PC-3 (cell line): ENCODE measurements around the gene LEPR. TPM values are rescaled to one million over a fixed set of nuclear protein-coding genes. Genes with fewer than 3 reads are reported as not detected.

Experiments used
- ATAC-seq: fragments of 200-7000 bp; cut with Tn5 transposase; 2 replicates; pipeline ENCODE4 v1.9.1; 2020; ENCODE audit warnings: mild to moderate bottlenecking, moderate library complexity
- BruUV-seq: library from RNA; stranded (reverse); fragments of 400-500 nt; replicated peaks from 2 replicates; lab custom pipeline; 2021; lab: Mats Ljungman, UMichigan
- CTCF ChIA-PET: fragments of 300-600 bp; sonication (Branson Sonifier 250); formaldehyde crosslinking; loops from one replicate; lab custom pipeline; 2022; ENCODE audit warnings: antibody characterized with exemption; lab: Charles Lee
- POLR2A ChIA-PET: fragments of 300-600 bp; sonication (Branson Sonifier 250); formaldehyde crosslinking; loops from one replicate; lab custom pipeline; 2022; ENCODE audit warnings: antibody characterized with exemption; ENCODE audit not compliant: unreplicated experiment; lab: Charles Lee
- DNase-seq: peaks from one replicate; pipeline ENCODE4 v3.0.0-alpha.2; 2015
- H2AFZ ChIP-seq: fragments of 300-600 bp; sonication (generic); 2 replicates; pipeline ENCODE4 v1.6.0; 2016; ENCODE audit warnings: antibody characterized with exemption, low read length
- H3F3A ChIP-seq: fragments of 300-600 bp; sonication (generic); one replicate; pipeline ENCODE4 v1.6.0; 2017; ENCODE audit warnings: antibody characterized with exemption, low read length, control low read depth, mild to moderate bottlenecking; ENCODE audit not compliant: unreplicated experiment
- H3K27ac ChIP-seq: fragments of 300-600 bp; sonication (generic); 2 replicates; pipeline ENCODE4 v1.5.1; 2016; ENCODE audit warnings: mild to moderate bottlenecking, low read length
- H3K27me3 ChIP-seq: fragments of 300-600 bp; sonication (generic); 2 replicates; pipeline ENCODE4 v1.6.1; 2016; ENCODE audit warnings: low read length, mixed read lengths
- H3K36me3 ChIP-seq: fragments of 300-600 bp; sonication (generic); 2 replicates; pipeline ENCODE4 v1.6.1; 2016; ENCODE audit warnings: low read depth, mixed run types, low read length, mixed read lengths
- H3K4me1 ChIP-seq: fragments of 300-600 bp; sonication (generic); 2 replicates; pipeline ENCODE4 v1.5.1; 2016; ENCODE audit warnings: low read length; ENCODE audit not compliant: insufficient read depth
- H3K4me2 ChIP-seq: fragments of 300-600 bp; sonication (generic); 2 replicates; pipeline ENCODE4 v1.6.0; 2016; ENCODE audit warnings: low read length
- H3K4me3 ChIP-seq: fragments of 300-600 bp; sonication (generic); 2 replicates; pipeline ENCODE4 v1.5.1; 2016; ENCODE audit warnings: mild to moderate bottlenecking, low read length, mixed read lengths
- H3K79me2 ChIP-seq: fragments of 300-600 bp; sonication (generic); 2 replicates; pipeline ENCODE4 v1.6.1; 2017; ENCODE audit warnings: low read length, mixed read lengths
- H3K9ac ChIP-seq: fragments of 300-600 bp; sonication (generic); 2 replicates; pipeline ENCODE4 v1.6.0; 2016; ENCODE audit warnings: mild to moderate bottlenecking, low read length
- H3K9me2 ChIP-seq: fragments of 300-600 bp; sonication (generic); replicated peaks from 2 replicates; pipeline ENCODE4 v1.6.1; 2016; ENCODE audit warnings: mixed run types, low read length, mixed read lengths
- H3K9me3 ChIP-seq: fragments of 300-600 bp; sonication (generic); 2 replicates; pipeline ENCODE4 v1.6.1; 2016; ENCODE audit warnings: low read length, mixed read lengths
- H4K20me1 ChIP-seq: fragments of 300-600 bp; sonication (generic); 2 replicates; pipeline ENCODE4 v1.6.1; 2016; ENCODE audit warnings: low read length, mixed read lengths
- EZH2 ChIP-seq: fragments of 300-600 bp; sonication (generic); IDR thresholded peaks from one replicate; pipeline ENCODE4 v1.6.1; 2017; ENCODE audit warnings: antibody characterized with exemption, mild to moderate bottlenecking, low read length; ENCODE audit not compliant: unreplicated experiment
- EZH2phosphoT487 ChIP-seq: fragments of 300-600 bp; sonication (generic); IDR thresholded peaks from 2 replicates; pipeline ENCODE4 v1.6.1; 2018; ENCODE audit warnings: mild to moderate bottlenecking, antibody characterized with exemption, low read length, borderline replicate concordance
- intact Hi-C: fragments of 100-400 bp; cut with micrococcal nuclease; formaldehyde crosslinking; loops from 2 replicates; pipeline ENCODE4 v1.9.0; 2023
- total RNA-seq: library from RNA; depleted of rRNA; stranded (reverse); fragments of >200 nt; gene quantifications from 2 replicates; pipeline ENCODE4 v1.2.3, GENCODE V29; 2014
- TF ChIP-seq, protein P1 (sequence below): fragments of 300-600 bp; sonication (generic); conservative IDR thresholded peaks from 2 replicates; pipeline ENCODE4 v1.5.1; 2017; ENCODE audit warnings: antibody characterized with exemption, low read depth, mild to moderate bottlenecking, low read length

Gene LEPR
- total RNA-seq, 1 experiment from 2014 or later: not detected

DNA sequence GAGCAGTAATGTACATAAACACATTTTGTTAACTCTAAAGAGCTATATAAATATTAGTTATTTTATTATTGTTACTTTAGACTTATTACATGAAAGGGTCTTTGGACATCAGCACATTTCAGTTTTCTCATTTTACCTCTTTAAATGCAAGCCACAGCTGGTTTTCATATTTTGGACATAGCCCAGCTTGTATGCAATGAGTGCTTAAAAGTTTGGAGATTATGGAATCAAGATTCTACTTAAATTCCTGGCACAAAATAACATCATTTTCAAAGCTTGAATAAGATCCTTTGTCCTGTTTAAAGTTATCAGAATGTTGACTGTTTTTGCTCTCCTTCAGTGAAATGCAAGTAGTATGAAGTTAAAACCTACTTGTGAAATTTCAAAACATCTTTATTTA lies 15.5 kb upstream of the LEPR start:
- no peaks in the 10 kb centered on the region for H3K4me1 ChIP-seq
- CTCF ChIA-PET: no interaction called here
- no TSS peak for BruUV-seq

DNA sequence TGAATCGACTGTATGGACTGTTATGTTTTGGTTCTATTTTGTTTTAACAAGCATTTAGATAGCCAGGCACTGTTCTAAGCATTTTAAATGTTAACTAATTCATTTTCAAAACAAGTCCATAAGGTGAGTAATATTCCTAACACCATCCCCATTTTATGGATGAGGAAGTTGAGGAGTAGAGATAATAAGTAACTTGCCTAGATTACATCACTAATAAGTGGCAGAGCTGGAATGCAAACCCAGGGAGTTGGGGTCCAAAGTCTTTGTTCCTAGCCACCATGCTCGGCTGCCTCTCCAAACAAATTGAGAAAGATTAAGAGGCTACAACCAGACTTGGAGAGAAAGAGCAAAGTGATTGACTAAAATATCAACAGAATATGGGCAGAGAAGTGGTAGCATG lies 12.6 kb upstream of the LEPR start:
- Histone ChIP-seq H3K9me2 (no peaks in the 10 kb centered on the region), H4K20me1 (no peaks in the 10 kb centered on the region), H2AFZ (no peak overlapping the region), H3K9ac (no peak overlapping the region), H3K27ac (no peak overlapping the region), H3F3A (no peaks in the 10 kb centered on the region), H3K36me3 (no peaks in the 10 kb centered on the region), H3K9me3 (no peaks in the 10 kb centered on the region), H3K27me3 (no peaks in the 10 kb centered on the region), H3K79me2 (no peaks in the 10 kb centered on the region), H3K4me3 (no peak overlapping the region), H3K4me1 (0 out of 2 replicates have a peak, but pooled peaks cover 7% of the 10 kb centered on the region), H3K4me2 (no peak overlapping the region)
- DNase-seq (no peak), ATAC-seq (no peak)
- intact Hi-C loops: no loop called here
- BruUV-seq: no TSS peak
- no peak for TF ChIP-seq EZH2phosphoT487
- TF ChIP-seq, protein P1, sequence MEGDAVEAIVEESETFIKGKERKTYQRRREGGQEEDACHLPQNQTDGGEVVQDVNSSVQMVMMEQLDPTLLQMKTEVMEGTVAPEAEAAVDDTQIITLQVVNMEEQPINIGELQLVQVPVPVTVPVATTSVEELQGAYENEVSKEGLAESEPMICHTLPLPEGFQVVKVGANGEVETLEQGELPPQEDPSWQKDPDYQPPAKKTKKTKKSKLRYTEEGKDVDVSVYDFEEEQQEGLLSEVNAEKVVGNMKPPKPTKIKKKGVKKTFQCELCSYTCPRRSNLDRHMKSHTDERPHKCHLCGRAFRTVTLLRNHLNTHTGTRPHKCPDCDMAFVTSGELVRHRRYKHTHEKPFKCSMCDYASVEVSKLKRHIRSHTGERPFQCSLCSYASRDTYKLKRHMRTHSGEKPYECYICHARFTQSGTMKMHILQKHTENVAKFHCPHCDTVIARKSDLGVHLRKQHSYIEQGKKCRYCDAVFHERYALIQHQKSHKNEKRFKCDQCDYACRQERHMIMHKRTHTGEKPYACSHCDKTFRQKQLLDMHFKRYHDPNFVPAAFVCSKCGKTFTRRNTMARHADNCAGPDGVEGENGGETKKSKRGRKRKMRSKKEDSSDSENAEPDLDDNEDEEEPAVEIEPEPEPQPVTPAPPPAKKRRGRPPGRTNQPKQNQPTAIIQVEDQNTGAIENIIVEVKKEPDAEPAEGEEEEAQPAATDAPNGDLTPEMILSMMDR: no peak
- TF ChIP-seq EZH2: no peak
- ChIA-PET CTCF (no interaction called here), POLR2A (no interaction called here)

More for the DNA sequence above, 15.5 kb upstream of the LEPR start:
- no peaks in the 10 kb centered on the region for H3K9me3 ChIP-seq
- H4K20me1 ChIP-seq: no peaks in the 10 kb centered on the region
- no peaks in the 10 kb centered on the region for H3K79me2 ChIP-seq
- H3K9me2 ChIP-seq: no peaks in the 10 kb centered on the region
- no peak overlapping the region for H3K4me2 ChIP-seq
- no peak for DNase-seq
- H3K9ac ChIP-seq: no peak overlapping the region
- POLR2A ChIA-PET: no interaction called here
- no peak for ATAC-seq
- H2AFZ ChIP-seq: no peak overlapping the region
- intact Hi-C loops: no loop called here
- no peaks in the 10 kb centered on the region for H3K27me3 ChIP-seq
- no peak overlapping the region for H3K4me3 ChIP-seq
- no peaks in the 10 kb centered on the region for H3F3A ChIP-seq
- no peak overlapping the region for H3K27ac ChIP-seq
- TF ChIP-seq, protein P1: no peak
- no peaks in the 10 kb centered on the region for H3K36me3 ChIP-seq

DNA sequence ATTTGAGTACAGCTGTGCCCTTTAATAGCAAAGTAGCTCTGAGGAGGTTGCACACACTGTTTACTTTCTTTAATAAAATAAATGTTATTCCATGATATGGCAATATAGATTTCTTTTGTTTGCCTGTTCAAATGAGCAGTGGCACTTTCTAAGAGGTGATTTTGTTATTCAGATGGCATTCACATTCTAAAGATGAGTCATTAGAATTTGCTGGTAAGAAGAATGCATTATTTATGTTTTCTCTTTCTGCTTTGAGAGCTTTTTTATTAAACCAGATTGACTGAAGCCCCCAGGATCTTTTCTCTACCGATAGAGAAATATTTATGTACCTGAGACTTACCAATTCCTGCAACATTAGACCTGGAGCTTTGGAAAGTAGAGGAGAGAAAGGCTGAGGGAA lies 11.2 kb upstream of the LEPR start:
- ATAC-seq (no peak), DNase-seq (no peak)
- Histone ChIP-seq H3K36me3 (no peaks in the 10 kb centered on the region), H3K9me3 (no peaks in the 10 kb centered on the region), H3K4me2 (no peak overlapping the region), H4K20me1 (no peaks in the 10 kb centered on the region), H3K4me1 (0 out of 2 replicates have a peak, but pooled peaks cover 7% of the 10 kb centered on the region), H3K4me3 (no peak overlapping the region), H2AFZ (no peak overlapping the region), H3F3A (no peaks in the 10 kb centered on the region), H3K79me2 (no peaks in the 10 kb centered on the region), H3K27ac (no peak overlapping the region), H3K27me3 (no peaks in the 10 kb centered on the region), H3K9ac (no peak overlapping the region), H3K9me2 (no peaks in the 10 kb centered on the region)
- TF ChIP-seq EZH2 (no peak), EZH2phosphoT487 (no peak)
- TF ChIP-seq, protein P1: no peak
- intact Hi-C loops: no loop called here
- ChIA-PET POLR2A (no interaction called here), CTCF (no interaction called here)
- no TSS peak for BruUV-seq
